LNCaP clone FGC (cell line): Measurements from ENCODE around the gene ID1.
"Not testable (repeated sequence)": the region's sequence is repeated elsewhere in the genome, so short reads cannot be mapped to it uniquely, and the experiment has no call there.

Experiments used
- DNase-seq: peaks from one replicate; pipeline ENCODE4 v3.0.0-alpha.2; 2011; ENCODE audit warnings: low read depth
- H3K4me3 ChIP-seq: 2 replicates; pipeline ENCODE4 v1.5.1; 2011; ENCODE audit warnings: mild to moderate bottlenecking, low read depth, low read length, control low read depth
- TF ChIP-seq, protein P1 (sequence below): IDR thresholded peaks from 2 replicates; pipeline ENCODE4 v1.5.1; 2012; ENCODE audit warnings: mild to moderate bottlenecking; ENCODE audit not compliant: control insufficient read depth, insufficient read depth; ENCODE audit errors: extremely low read depth

Gene ID1

GRCh38 chr20:31595654-31596411 is 9.3 kb upstream of the ID1 start:
- TF ChIP-seq, protein P1, sequence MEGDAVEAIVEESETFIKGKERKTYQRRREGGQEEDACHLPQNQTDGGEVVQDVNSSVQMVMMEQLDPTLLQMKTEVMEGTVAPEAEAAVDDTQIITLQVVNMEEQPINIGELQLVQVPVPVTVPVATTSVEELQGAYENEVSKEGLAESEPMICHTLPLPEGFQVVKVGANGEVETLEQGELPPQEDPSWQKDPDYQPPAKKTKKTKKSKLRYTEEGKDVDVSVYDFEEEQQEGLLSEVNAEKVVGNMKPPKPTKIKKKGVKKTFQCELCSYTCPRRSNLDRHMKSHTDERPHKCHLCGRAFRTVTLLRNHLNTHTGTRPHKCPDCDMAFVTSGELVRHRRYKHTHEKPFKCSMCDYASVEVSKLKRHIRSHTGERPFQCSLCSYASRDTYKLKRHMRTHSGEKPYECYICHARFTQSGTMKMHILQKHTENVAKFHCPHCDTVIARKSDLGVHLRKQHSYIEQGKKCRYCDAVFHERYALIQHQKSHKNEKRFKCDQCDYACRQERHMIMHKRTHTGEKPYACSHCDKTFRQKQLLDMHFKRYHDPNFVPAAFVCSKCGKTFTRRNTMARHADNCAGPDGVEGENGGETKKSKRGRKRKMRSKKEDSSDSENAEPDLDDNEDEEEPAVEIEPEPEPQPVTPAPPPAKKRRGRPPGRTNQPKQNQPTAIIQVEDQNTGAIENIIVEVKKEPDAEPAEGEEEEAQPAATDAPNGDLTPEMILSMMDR: no peak
- no peak overlapping the region for H3K4me3 ChIP-seq
- DNase-seq: no peak

- not testable (repeated sequence) for DNase-seq, H3K4me3 ChIP-seq
These were observed 8.7 kb upstream of the ID1 start for GRCh38 chr20:31596412-31596715.

- H3K4me3 ChIP-seq: no peak overlapping the region
- no peak for DNase-seq
- TF ChIP-seq, protein P1: no peak
These were observed 8.1 kb upstream of the ID1 start for GRCh38 chr20:31596831-31597480.

GRCh38 chr20:31597481-31597855 is 7.6 kb upstream of the ID1 start:
- no peak for DNase-seq
- TF ChIP-seq, protein P1: no peak
- H3K4me3 ChIP-seq: no peak overlapping the region

DNA sequence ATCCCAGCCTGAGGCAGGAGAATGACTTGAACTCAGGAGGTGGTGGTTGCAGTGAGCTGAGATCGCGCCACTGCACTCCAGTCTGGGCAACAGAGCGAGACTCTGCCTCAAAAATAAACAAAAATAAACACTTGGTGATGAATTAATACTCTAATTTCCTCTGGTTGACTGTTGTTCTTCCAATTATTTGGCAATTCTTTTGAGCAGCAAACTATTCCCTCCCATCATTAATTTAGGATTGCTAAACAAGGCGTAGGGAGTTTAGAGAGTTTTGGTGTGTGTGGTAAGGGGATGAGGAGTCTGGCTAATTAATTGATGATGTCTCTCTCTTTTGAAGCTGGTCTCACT is 2.7 kb upstream of the ID1 start:
- no peak for DNase-seq
- TF ChIP-seq, protein P1: no peak
- H3K4me3 ChIP-seq: no peak overlapping the region

DNA sequence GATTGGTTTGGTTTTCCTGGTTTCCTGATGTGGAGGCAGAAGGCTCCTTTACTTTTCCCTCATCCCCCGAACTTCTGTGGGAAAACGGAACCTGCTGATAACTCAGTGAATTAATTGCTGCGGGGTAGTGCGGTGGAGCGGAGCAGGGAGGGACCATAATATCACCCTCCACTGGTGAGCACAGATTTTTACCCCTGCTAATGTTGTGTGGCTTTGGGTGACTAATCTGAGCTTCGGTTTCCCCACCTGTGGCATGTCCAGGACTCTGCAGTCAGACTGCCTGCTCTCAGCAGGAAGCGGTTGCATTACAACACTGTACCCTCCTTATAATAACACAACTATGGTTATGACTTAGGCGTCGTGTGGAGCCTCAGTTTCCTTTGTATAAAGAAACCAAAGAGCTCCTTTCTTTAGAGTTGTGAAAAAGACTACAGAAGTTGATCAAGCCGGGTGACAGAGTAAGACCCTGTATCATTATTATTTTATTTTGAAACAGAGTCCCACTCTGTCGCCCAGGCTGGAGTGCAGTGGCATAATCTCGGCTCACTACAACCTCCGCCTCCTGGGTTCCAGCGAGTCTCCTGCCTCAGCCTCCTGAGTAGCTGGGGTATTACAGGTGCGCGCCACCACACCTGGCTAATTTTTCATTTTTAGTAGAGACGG is 2.2 kb upstream of the ID1 start:
- TF ChIP-seq, protein P1: no peak
- DNase-seq: no peak
- H3K4me3 ChIP-seq: no peak overlapping the region

DNA sequence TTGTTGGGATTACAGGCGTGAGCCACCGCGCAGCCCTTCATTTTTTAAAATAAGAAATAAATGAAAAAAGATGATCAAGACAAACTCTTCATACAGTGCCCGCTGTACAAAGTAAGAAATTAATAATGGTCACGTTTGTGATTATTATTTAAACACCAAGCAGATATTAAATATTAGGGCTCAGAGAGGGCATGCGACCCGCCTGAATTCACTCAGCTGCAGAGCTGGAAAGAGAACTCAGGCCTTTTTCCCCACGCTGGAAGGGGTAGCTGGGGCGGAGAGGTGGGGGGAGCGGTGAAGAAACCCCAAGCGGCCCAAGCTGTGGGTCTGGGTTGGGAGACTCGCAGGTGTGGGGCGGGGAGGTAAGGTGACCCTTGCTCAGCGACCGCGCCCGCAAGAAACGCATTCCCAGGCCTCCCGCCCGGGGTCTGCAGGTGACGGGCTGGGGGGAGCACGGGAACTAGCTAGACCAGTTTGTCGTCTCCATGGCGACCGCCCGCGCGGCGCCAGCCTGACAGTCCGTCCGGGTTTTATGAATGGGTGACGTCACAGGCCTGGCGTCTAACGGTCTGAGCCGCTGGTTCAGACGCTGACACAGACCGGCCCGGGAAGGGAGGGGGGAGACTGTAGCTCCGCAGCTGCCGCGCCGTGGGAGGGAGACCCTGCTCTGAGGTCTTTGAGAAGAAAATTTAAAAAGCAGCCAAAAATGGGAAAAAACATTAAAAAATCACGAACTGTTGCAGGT is 1.1 kb upstream of the ID1 start:
- TF ChIP-seq, protein P1: no peak
- DNase-seq: peak; percentile 71
- H3K4me3 ChIP-seq: peak overlapping the region; percentile 76
